GM18502 (cell line): ENCODE measurements around the gene TPPP.
A peak's percentile ranks its signal among the peaks of the same experiment; 100 is the strongest.
"Not testable (repeated sequence)": the region's sequence is repeated elsewhere in the genome, so short reads cannot be mapped to it uniquely, and the experiment has no call there.

Experiments used
- ATAC-seq: cut with Tn5 transposase; IDR thresholded peaks from one replicate; pipeline ENCODE4 v1.9.1; 2021; ENCODE audit warnings: mild to moderate bottlenecking; ENCODE audit not compliant: unreplicated experiment, poor library complexity

Gene TPPP

GRCh38 chr5:679166-679895 is 13.8 kb downstream of the TPPP start:
- not testable (repeated sequence) for ATAC-seq

- ATAC-seq: not testable (repeated sequence)
Observed at GRCh38 chr5:678521-678920, 14.6 kb downstream of the TPPP start.

GRCh38 chr5:677131-678101 is 15.7 kb downstream of the TPPP start:
- no peak for ATAC-seq

- no peak for ATAC-seq
Observed at GRCh38 chr5:676699-677076, 16.5 kb downstream of the TPPP start.

- no peak for ATAC-seq
Observed at GRCh38 chr5:675871-676698, 17.1 kb downstream of the TPPP start.

GRCh38 chr5:675111-675870 is 17.9 kb downstream of the TPPP start:
- no peak for ATAC-seq

GRCh38 chr5:674630-675011 is 18.5 kb downstream of the TPPP start:
- ATAC-seq: no peak

- no peak for ATAC-seq
Observed at GRCh38 chr5:673831-674629, 19.1 kb downstream of the TPPP start.

GRCh38 chr5:673161-673830 is 19.9 kb downstream of the TPPP start:
- ATAC-seq: no peak

GRCh38 chr5:672329-673160 is 20.6 kb downstream of the TPPP start:
- ATAC-seq: no peak

GRCh38 chr5:671459-672328 is 21.5 kb downstream of the TPPP start:
- ATAC-seq: peak; percentile 69

GRCh38 chr5:670396-671270 is 22.5 kb downstream of the TPPP start:
- no peak for ATAC-seq

GRCh38 chr5:669842-670395 is 23.2 kb downstream of the TPPP start:
- ATAC-seq: no peak

GRCh38 chr5:669111-669841 is 23.9 kb downstream of the TPPP start:
- no peak for ATAC-seq
